Karpas-422 (cell line): Measurements from ENCODE around the gene UNKL. TPM values are rescaled to one million over a fixed set of nuclear protein-coding genes. Genes with fewer than 3 reads are reported as not detected.
A peak's percentile ranks its signal among the peaks of the same experiment; 100 is the strongest.

Experiments used
- DNase-seq: peaks from one replicate; pipeline ENCODE4 v3.0.0-alpha.2; 2015
- H2AFZ ChIP-seq: fragments of 200-600 bp; sonication (generic); 2 replicates; pipeline ENCODE4 v1.6.1; 2014; ENCODE audit warnings: antibody characterized with exemption, low read length, mixed read lengths
- H3K27ac ChIP-seq: fragments of 200-600 bp; sonication (generic); 2 replicates; pipeline ENCODE4 v1.5.1; 2014; ENCODE audit warnings: mild to moderate bottlenecking, low read length, moderate library complexity
- H3K27me3 ChIP-seq: fragments of 200-600 bp; sonication (generic); 2 replicates; pipeline ENCODE4 v1.6.1; 2014; ENCODE audit warnings: low read length, mixed read lengths
- H3K36me3 ChIP-seq: fragments of 200-600 bp; sonication (generic); 2 replicates; pipeline ENCODE4 v1.6.1; 2014; ENCODE audit warnings: low read length, mixed read lengths; ENCODE audit not compliant: insufficient read depth
- H3K4me1 ChIP-seq: fragments of 200-600 bp; sonication (generic); 2 replicates; pipeline ENCODE4 v1.6.1; 2014; ENCODE audit warnings: mild to moderate bottlenecking, low read length, mixed read lengths
- H3K4me2 ChIP-seq: fragments of 200-600 bp; sonication (generic); 2 replicates; pipeline ENCODE4 v1.6.1; 2014; ENCODE audit warnings: low read length, low read depth, mild to moderate bottlenecking; ENCODE audit not compliant: poor library complexity, severe bottlenecking
- H3K4me3 ChIP-seq: fragments of 200-600 bp; sonication (generic); 2 replicates; pipeline ENCODE4 v1.5.1; 2014; ENCODE audit warnings: mild to moderate bottlenecking, antibody characterized with exemption, low read length, mixed read lengths
- H3K79me2 ChIP-seq: fragments of 200-600 bp; sonication (generic); 2 replicates; pipeline ENCODE4 v1.6.1; 2014; ENCODE audit warnings: mild to moderate bottlenecking, low read length, mixed read lengths
- H3K9ac ChIP-seq: fragments of 200-600 bp; sonication (generic); 2 replicates; pipeline ENCODE4 v1.6.0; 2014; ENCODE audit warnings: low read length
- H3K9me2 ChIP-seq: fragments of 200-600 bp; sonication (generic), shearing (Covaris generic); replicated peaks from 2 replicates; pipeline ENCODE4 v1.6.0; 2014; ENCODE audit warnings: mild to moderate bottlenecking, low read length, moderate library complexity; ENCODE audit not compliant: insufficient read depth
- H3K9me3 ChIP-seq: fragments of 300-700, 200-600 bp; sonication (generic); 2 replicates; pipeline ENCODE4 v1.6.1; 2014; ENCODE audit warnings: low read length, mixed read lengths
- H4K20me1 ChIP-seq: fragments of 200-600 bp; sonication (generic); 2 replicates; pipeline ENCODE4 v1.6.1; 2014; ENCODE audit warnings: mild to moderate bottlenecking, antibody characterized with exemption, low read length, low read depth; ENCODE audit not compliant: insufficient read depth
- total RNA-seq: library from RNA; depleted of rRNA; stranded (reverse); fragments of >200 nt; shearing (Covaris generic); gene quantifications from 2 replicates; pipeline ENCODE4 v1.2.3, GENCODE V29; 2014; ENCODE audit warnings: low replicate concordance

UNKL gene
- total RNA-seq, 1 experiment from 2014 or later, result 20.8 TPM

DNA sequence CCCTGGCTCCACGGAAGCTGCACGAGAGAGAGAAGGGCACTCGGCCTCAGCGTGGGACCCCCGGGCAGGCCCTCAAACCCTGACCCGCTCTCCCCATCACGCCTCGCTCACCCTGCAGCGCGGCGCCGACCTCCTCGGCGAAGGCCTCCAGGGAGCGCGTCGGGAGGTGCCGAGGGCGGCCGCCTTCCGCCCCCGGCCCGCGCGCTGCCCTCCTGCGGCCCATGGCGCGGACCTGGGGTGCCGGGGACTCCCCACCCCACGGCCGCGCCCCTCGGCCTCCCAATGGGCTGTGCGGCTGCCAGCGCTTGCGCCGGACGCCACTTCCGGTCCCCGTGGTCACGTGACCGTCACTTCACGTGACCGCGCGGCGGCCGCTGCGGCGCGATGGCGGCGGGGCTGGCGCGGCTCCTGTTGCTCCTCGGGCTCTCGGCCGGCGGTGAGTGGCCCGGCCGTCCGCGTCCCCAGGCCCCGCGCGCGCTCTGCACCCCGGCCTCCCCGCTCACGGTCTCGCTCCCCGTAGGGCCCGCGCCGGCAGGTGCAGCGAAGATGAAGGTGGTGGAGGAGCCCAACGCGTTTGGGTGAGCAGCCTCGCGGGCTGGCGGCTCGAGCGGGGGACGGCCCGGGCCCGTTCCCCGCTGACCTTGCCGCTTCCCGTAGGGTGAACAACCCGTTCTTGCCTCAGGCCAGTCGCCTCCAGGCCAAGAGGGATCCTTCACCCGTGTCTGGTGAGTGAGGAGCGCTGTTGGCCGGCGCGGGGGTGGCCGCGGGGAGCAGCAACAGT lies 62.7 kb downstream of the UNKL start, which contains the start of the genes GNPTG and TSR3:
GNPTG (plus strand) TSS at position 350 of the 781 bp plus-strand sequence; CDS start at position 385, 35 bp downstream.
TSR3 (minus strand) TSS at position 297 of the 781 bp plus-strand sequence; CDS start at position 223, 74 bp downstream.
- H3K4me1 ChIP-seq, result peaks cover 23% of the 10 kb centered on the region
- no peaks in the 10 kb centered on the region for H3K9me3 ChIP-seq
- H3K79me2 ChIP-seq, result peaks cover 56% of the 10 kb centered on the region
- no peaks in the 10 kb centered on the region for H3K27me3 ChIP-seq
- peak within 1 kb of the TSS; percentile 84; the same call in 1 of the 2 replicates for H2AFZ ChIP-seq
- peak; percentile 95 for DNase-seq
- H3K9me2 ChIP-seq, result no peaks in the 10 kb centered on the region
- peak within 1 kb of the TSS; percentile 96 for H3K4me3 ChIP-seq
- H3K27ac ChIP-seq, result no peak within 1 kb of the TSS
- H3K4me2 ChIP-seq, result peak within 1 kb of the TSS; percentile 98
- no peaks in the 10 kb centered on the region for H3K36me3 ChIP-seq
- H4K20me1 ChIP-seq, result 0 out of 2 replicates have a peak, but pooled peaks cover 7% of the 10 kb centered on the region
- H3K9ac ChIP-seq, result peak within 1 kb of the TSS; percentile 89

DNA sequence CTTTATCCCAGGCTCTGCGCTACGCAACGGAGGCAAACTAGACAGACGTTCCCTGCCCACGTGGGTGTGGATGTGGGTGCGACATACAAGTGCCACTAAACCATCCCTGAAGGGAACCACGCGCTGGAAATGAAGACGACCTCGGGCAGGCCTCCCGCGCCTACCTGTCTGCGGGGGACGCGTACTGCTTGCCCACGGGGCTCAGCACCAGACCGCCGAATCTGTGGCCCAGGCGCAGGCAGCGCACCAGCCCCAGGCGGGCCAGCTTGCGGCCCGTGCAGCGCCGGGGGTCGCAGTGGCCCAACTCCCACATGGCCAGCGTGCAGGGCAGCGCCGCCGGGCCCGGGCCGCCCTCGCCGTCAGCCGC lies 63.3 kb downstream of the UNKL start:
- Histone ChIP-seq H3K9ac (peak overlapping the region; percentile 89), H3K79me2 (peaks cover 55% of the 10 kb centered on the region), H3K4me2 (peak overlapping the region; percentile 98), H3K36me3 (no peaks in the 10 kb centered on the region), H3K9me2 (no peaks in the 10 kb centered on the region), H2AFZ (peak overlapping the region; percentile 84; the same call in 1 of the 2 replicates), H3K4me1 (peaks cover 23% of the 10 kb centered on the region), H4K20me1 (0 out of 2 replicates have a peak, but pooled peaks cover 7% of the 10 kb centered on the region), H3K27me3 (no peaks in the 10 kb centered on the region), H3K4me3 (peak overlapping the region; percentile 96), H3K27ac (no peak overlapping the region), H3K9me3 (no peaks in the 10 kb centered on the region)
- DNase-seq, result no peak

GRCh38 chr16:1350691-1351090 lies 63.8 kb downstream of the UNKL start:
- DNase-seq, result no peak
- H2AFZ ChIP-seq, result no peak overlapping the region
- peak overlapping the region; percentile 98 for H3K4me2 ChIP-seq
- no peaks in the 10 kb centered on the region for H3K27me3 ChIP-seq
- H3K27ac ChIP-seq, result no peak overlapping the region
- no peaks in the 10 kb centered on the region for H3K9me2 ChIP-seq
- H3K79me2 ChIP-seq, result peaks cover 50% of the 10 kb centered on the region
- H3K4me1 ChIP-seq, result peaks cover 23% of the 10 kb centered on the region
- no peaks in the 10 kb centered on the region for H3K36me3 ChIP-seq
- peak overlapping the region; percentile 96 for H3K4me3 ChIP-seq
- 0 out of 2 replicates have a peak, but pooled peaks cover 7% of the 10 kb centered on the region for H4K20me1 ChIP-seq
- peak overlapping the region; percentile 89 for H3K9ac ChIP-seq
- no peaks in the 10 kb centered on the region for H3K9me3 ChIP-seq

DNA sequence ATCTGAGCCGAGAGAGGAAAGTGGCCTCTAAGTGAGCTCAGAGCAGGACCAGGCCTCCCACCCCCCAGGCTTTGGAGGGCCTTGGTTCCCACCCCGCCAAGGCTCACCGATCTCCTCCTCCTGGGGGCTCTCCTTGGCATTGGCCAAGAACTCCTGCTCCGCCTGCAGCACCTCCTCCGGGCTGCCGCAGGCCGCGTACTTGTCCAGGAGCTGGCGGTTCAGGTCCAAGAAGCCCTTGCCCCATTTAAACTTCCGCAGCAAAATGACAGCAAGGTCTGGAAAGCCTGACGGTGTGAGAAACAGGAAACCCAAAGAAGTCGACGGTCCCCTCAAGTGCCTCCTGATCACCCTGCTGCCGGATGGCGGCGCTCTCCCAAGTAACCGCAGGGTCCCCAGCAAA lies 64.6 kb downstream of the UNKL start:
- Histone ChIP-seq H3K36me3 (no peaks in the 10 kb centered on the region), H3K9me3 (no peaks in the 10 kb centered on the region), H3K4me1 (peaks cover 23% of the 10 kb centered on the region), H4K20me1 (0 out of 2 replicates have a peak, but pooled peaks cover 7% of the 10 kb centered on the region), H3K4me3 (peak overlapping the region; percentile 96; the same call in 1 of the 2 replicates), H3K79me2 (peaks cover 45% of the 10 kb centered on the region), H2AFZ (no peak overlapping the region), H3K4me2 (no peak overlapping the region), H3K9ac (0 out of 2 replicates have a peak overlapping the region, but pooled peaks have one; percentile 89), H3K9me2 (no peaks in the 10 kb centered on the region), H3K27ac (no peak overlapping the region), H3K27me3 (no peaks in the 10 kb centered on the region)
- no peak for DNase-seq

DNA sequence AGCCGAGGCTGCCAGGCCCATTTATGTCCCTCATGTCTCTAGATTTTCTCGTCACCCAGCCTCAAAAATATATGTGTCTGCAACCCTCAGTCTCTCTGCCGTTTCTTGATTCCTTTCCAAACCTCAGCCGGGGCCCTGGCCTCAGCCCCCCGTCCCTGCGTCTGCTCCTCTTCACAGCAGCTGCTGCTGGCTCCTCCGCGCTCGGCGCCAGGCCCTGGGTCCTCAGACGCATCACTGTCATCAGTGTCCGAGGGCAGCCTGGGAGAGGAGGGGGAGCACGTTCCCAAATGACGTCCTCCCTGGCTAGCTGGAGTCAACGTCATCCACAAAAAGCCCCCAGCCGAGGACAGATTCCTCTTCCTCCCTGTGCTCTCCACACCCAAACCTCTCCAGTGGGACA lies 65.2 kb downstream of the UNKL start:
- no peak for DNase-seq
- peaks cover 23% of the 10 kb centered on the region for H3K4me1 ChIP-seq
- no peak overlapping the region for H3K4me3 ChIP-seq
- no peak overlapping the region for H3K4me2 ChIP-seq
- no peak overlapping the region for H3K27ac ChIP-seq
- no peak overlapping the region for H2AFZ ChIP-seq
- no peaks in the 10 kb centered on the region for H3K9me2 ChIP-seq
- no peaks in the 10 kb centered on the region for H3K36me3 ChIP-seq
- H3K9me3 ChIP-seq, result no peaks in the 10 kb centered on the region
- H3K79me2 ChIP-seq, result peaks cover 39% of the 10 kb centered on the region
- H3K9ac ChIP-seq, result no peak overlapping the region
- no peaks in the 10 kb centered on the region for H3K27me3 ChIP-seq
- H4K20me1 ChIP-seq, result 0 out of 2 replicates have a peak, but pooled peaks cover 7% of the 10 kb centered on the region

DNA sequence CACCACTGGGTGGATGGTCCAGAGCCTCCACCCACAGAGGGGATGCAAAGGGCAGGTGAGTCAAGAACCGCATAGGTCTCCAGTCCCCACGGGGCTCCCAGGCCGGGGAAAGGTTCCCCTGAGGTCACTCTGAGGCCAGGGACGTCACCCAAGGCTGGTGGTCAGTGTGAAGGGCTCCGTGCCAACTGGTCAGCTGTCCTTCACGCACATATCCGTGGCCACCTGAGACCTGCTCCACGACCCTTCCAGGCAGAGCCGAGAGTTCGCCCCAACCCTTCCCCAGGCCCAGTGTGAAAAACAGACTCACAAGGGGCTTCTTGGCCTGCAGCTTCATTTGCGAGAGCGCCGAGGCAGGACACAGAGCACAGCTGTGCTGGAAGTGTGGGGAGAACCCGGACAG lies 65.6 kb downstream of the UNKL start:
- H3K9me2 ChIP-seq, result no peaks in the 10 kb centered on the region
- H3K79me2 ChIP-seq, result peaks cover 36% of the 10 kb centered on the region
- no peaks in the 10 kb centered on the region for H3K36me3 ChIP-seq
- no peaks in the 10 kb centered on the region for H3K9me3 ChIP-seq
- H4K20me1 ChIP-seq, result 0 out of 2 replicates have a peak, but pooled peaks cover 7% of the 10 kb centered on the region
- H3K4me1 ChIP-seq, result peaks cover 23% of the 10 kb centered on the region
- no peak for DNase-seq
- no peak overlapping the region for H3K27ac ChIP-seq
- no peak overlapping the region for H3K9ac ChIP-seq
- no peaks in the 10 kb centered on the region for H3K27me3 ChIP-seq
- H3K4me2 ChIP-seq, result no peak overlapping the region
- H2AFZ ChIP-seq, result no peak overlapping the region
- H3K4me3 ChIP-seq, result no peak overlapping the region

DNA sequence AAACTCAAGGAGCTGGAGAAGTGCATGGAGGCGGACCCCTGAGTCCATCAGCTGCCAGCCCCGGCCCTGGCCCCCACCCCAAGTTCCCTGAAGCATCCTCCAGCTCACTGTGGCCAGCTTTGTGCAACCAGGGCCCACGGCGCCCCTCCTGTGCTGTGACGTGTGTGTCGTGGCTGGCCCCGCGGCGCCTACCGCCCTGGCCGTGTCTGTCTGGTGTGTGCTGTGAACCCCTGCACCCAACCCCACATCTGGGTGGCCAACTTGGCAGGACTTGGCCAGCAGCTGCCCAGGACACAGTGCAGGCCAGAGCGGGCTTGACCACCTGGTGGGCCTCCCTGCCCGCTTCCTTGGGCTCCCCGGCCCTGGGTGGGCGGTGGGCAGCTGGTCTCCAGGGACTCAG lies 66.1 kb downstream of the UNKL start:
- H4K20me1 ChIP-seq, result peaks cover 10% of the 10 kb centered on the region; the same call in 1 of the 2 replicates
- H3K27ac ChIP-seq, result no peak overlapping the region
- H3K36me3 ChIP-seq, result no peaks in the 10 kb centered on the region
- H3K4me1 ChIP-seq, result peaks cover 25% of the 10 kb centered on the region
- no peaks in the 10 kb centered on the region for H3K27me3 ChIP-seq
- peaks cover 31% of the 10 kb centered on the region for H3K79me2 ChIP-seq
- no peaks in the 10 kb centered on the region for H3K9me3 ChIP-seq
- no peak overlapping the region for H3K4me2 ChIP-seq
- H3K4me3 ChIP-seq, result no peak overlapping the region
- H2AFZ ChIP-seq, result no peak overlapping the region
- no peak for DNase-seq
- no peak overlapping the region for H3K9ac ChIP-seq
- no peaks in the 10 kb centered on the region for H3K9me2 ChIP-seq

- Histone ChIP-seq H3K9me2 (no peaks in the 10 kb centered on the region), H3K4me3 (no peak overlapping the region), H3K79me2 (peaks cover 27% of the 10 kb centered on the region), H3K27me3 (no peaks in the 10 kb centered on the region), H4K20me1 (peaks cover 13% of the 10 kb centered on the region; the same call in 1 of the 2 replicates), H3K27ac (no peak overlapping the region), H2AFZ (no peak overlapping the region), H3K36me3 (no peaks in the 10 kb centered on the region), H3K4me1 (peaks cover 23% of the 10 kb centered on the region), H3K4me2 (no peak overlapping the region), H3K9ac (no peak overlapping the region), H3K9me3 (no peaks in the 10 kb centered on the region)
- DNase-seq, result no peak
Measured at GRCh38 chr16:1347962-1348361, 66.5 kb downstream of the UNKL start.
